A204.1 (cell line): Measurements from ENCODE around the gene DCUN1D3.
A peak's percentile ranks its signal among the peaks of the same experiment; 100 is the strongest.
"Not testable (repeated sequence)": the region's sequence is repeated elsewhere in the genome, so short reads cannot be mapped to it uniquely, and the experiment has no call there.

Source experiments
- FAIRE-seq: peaks from 2 replicates; lab custom pipeline; 2012; peaks lifted over from hg19 to GRCh38; lab: Jason Lieb, UNC

DCUN1D3 gene

GRCh38 chr16:20862162-20862960 is 37.8 kb downstream of the DCUN1D3 start:
- FAIRE-seq = no peak

DNA sequence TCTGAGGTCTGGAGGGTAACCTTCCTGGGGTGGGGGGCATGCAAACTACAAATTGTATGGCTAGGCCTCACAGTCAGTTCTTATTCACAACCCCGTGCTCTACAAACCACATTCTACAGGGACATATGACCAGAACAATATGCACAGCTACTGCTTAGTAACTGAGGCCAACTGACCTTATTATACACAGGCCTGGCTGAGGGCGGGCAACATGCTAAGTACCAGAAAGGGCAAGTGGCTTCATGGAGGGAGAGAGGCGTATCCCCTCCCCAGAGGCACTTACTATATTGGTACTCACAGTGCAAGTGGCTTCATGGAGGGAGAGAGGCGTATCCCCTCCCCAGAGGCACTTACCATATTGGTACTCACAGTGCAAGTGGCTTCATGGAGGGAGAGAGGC is 39.2 kb downstream of the DCUN1D3 start:
- not testable (repeated sequence) for FAIRE-seq

DNA sequence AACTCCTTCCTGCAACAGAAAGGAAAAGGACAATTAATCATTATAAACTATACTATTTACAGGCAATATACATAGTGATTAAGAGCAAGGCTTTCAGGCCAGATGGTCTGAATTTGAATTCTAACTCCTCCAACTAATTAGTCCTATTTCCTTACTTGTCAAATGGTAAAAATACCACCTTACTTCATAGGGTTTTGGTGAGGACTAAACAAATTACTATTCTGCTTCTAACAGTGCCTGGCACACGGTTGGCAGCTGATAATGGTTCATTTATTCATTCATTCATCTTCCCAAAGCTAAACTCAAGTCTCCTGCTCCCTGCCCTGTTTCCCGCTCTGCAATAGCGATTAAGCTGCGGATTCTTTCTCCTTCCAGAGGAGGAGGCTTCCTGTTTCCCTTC is 39.8 kb downstream of the DCUN1D3 start:
- FAIRE-seq = no peak

DNA sequence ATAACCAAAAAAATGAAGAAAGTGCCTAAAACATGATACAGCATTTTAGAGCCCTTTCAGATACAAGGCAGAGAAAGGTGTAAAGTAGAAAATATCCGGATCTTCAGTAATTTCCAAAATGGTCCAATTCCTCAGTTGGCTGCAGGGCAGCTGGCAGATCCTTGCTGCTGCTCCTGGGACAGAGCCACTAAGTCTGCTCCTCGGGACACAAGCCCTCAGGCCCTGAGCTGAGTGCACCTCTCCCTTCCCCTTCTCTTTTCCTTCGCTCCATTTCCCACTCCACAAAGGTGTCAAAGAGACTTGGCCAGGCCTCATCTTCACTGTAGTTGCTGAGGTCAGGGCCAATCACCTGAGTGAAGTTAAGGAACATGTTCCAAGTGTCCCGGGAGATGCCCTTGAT is 40.5 kb downstream of the DCUN1D3 start:
- no peak for FAIRE-seq

DNA sequence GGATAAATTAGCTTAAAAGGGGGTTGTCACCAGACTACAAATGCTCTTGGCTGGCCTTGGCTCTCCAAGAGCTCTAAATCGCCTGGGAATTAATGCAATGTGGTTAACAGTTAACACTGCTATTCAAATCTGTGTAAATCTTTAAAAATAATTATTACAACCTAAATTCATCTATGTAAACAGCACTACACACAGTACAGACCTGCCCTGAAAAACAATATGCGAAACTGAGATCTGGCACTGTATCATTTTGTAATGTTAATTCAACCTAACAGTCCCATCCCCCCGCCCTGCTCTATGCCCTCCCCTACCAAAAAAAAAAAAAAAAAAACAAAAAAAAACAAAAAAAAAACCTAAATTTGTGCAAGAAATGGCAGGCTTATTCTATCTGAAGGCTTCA is 40.9 kb downstream of the DCUN1D3 start:
- no peak for FAIRE-seq

DNA sequence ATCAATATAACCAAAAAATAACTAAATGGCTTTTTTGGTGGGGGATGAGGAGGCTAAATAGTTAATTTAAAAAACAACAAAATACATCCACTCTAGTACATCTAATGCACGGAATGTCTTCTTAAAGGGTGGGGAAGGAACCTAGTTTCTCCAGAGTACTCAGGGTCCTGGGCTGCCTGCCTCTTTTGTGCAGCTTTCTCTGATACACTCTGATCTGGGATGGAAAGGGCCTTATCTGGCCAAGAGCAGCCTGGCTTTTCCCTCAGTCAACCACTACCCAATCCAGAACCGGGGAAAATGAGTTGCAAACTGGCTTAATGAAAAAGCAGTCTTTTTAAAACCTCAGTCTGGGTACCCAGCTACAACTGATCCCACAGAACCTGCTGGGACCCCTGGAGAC is 42.9 kb downstream of the DCUN1D3 start:
- FAIRE-seq = no peak

- no peak for FAIRE-seq
Observed at GRCh38 chr16:20854963-20855362, 45.2 kb downstream of the DCUN1D3 start.

DNA sequence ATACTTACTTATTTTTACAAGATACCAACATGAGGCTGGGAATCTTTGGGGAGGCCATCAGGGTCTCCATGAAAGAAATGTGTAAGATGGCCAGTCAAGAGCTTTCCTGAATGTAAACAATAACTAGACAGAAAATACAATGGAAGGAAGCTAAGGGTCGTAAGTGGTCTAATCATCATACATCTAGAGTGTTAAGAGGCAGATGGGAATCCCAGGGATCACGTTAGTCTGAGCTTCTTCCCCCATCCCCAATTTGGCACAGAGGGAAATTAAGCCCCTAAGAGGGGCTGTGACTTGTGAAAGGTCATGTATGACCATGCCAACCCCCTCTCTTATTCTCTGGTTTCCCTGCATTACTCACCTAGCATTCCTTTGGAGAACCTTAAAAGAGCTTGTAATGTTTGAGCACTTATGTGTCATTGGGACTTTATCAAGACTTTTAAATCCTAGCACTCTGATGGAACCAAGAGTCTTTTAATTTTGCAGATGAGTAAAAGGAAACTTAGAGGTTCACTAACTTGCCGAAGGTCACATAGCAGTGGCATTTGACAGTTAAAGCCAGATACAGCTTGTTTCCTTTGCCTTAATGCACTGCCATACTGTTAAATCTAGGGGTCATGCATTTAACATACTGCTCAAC is 46.1 kb downstream of the DCUN1D3 start:
- FAIRE-seq = no peak

- FAIRE-seq = no peak
Observed at GRCh38 chr16:20853143-20853542, 47.0 kb downstream of the DCUN1D3 start.

GRCh38 chr16:20851601-20852000 is 48.6 kb downstream of the DCUN1D3 start:
- no peak for FAIRE-seq

GRCh38 chr16:20850981-20851380 is 49.2 kb downstream of the DCUN1D3 start:
- no peak for FAIRE-seq

DNA sequence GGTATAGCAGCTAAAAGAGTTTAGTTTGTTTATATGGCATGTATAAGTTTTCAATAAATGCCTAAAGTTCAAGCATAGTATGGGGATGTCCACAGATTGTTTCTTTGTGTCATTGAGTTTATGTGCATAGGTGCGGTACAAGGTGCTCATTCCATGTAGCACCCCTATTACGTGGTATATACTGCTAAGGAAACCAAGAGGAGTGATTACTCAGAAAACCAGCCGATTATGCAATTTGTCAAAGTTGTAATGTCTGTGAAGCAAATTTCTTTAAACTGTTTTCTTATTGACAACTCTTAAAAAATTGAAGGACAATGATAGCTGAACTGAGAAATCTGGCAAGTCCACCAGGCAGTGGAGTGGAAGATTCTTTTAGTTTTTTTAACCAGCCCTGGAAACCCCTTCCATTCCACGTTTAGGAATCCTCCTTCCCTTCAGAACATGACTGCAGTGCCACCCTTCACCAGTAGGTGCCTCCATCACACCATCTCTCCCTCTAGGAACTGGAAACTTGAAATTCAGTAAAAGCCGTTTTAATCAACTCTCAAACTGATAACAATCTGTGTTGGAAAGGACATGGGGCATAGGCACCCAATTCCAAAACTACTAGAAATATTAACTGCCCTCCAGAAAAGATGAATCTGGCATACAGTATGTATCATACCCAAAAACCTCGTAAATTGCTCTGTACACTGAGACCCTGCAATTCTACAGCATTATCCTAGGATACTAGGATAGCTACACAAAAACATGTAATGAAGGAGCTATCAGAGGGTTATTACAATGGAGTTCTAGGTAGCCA is 50.4 kb downstream of the DCUN1D3 start:
- peak; percentile 80 for FAIRE-seq

- no peak for FAIRE-seq
Observed at GRCh38 chr16:20847550-20847949, 52.6 kb downstream of the DCUN1D3 start.

GRCh38 chr16:20846551-20846950 is 53.6 kb downstream of the DCUN1D3 start:
- FAIRE-seq = no peak

- FAIRE-seq = no peak
Observed at GRCh38 chr16:20846030-20846429, 54.1 kb downstream of the DCUN1D3 start.

DNA sequence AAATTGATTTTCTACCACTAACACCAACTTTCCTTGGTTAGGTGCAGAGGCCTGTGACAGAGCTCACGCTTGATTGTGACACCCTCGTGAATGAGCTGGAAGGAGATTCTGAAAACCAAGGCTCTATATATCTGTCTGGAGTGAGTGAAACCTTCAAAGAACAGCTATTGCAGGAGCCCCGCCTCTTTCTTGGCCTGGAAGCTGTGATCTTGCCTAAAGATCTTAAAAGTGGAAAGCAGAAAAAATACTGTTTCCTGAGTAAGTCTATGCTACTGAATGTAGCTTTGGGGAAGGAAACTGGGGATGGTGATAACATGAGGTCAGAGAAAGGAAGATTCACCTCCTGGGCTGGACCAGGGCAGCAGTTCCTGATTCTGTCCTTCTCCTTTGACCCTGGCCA is 55.6 kb downstream of the DCUN1D3 start:
- no peak for FAIRE-seq

- no peak for FAIRE-seq
Observed at GRCh38 chr16:20844054-20844453, 56.1 kb downstream of the DCUN1D3 start.

- FAIRE-seq = no peak
Observed at GRCh38 chr16:20839504-20839903, 60.7 kb downstream of the DCUN1D3 start.

GRCh38 chr16:20838240-20838639 is 61.9 kb downstream of the DCUN1D3 start:
- no peak for FAIRE-seq

GRCh38 chr16:20833086-20833485 is 67.1 kb downstream of the DCUN1D3 start:
- no peak for FAIRE-seq

DNA sequence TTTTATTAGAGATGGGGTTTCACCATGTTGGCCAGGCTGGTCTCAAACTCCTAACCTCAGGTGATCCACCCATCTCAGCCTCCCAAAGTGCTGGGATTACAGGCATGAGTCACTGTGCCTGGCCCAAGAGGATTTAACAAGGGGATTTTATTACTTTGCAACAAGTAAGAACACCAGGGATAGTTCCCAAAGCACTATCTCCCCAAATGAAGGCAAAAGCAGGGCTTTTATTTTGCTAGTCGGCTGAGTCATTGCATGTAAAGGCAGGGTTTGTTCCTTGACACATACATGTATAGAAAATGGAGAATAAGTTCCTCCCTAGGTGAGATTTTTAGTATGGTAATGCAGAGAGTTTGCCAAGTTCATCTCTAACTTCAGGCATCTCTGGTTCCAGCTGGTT is 69.8 kb downstream of the DCUN1D3 start:
- FAIRE-seq = no peak

- no peak for FAIRE-seq
Observed at GRCh38 chr16:20829536-20829935, 70.6 kb downstream of the DCUN1D3 start.

- no peak for FAIRE-seq
Observed at GRCh38 chr16:20826039-20826566, 74.1 kb downstream of the DCUN1D3 start.
